ENCODE data around the gene ZNF710. TPM values are rescaled to one million over a fixed set of nuclear protein-coding genes. Genes with fewer than 3 reads are reported as not detected.

The ZNF710 gene
- total and polyA plus RNA-seq, 11 donors: 2.9 to 22.4 (median 5.9) TPM

DNA sequence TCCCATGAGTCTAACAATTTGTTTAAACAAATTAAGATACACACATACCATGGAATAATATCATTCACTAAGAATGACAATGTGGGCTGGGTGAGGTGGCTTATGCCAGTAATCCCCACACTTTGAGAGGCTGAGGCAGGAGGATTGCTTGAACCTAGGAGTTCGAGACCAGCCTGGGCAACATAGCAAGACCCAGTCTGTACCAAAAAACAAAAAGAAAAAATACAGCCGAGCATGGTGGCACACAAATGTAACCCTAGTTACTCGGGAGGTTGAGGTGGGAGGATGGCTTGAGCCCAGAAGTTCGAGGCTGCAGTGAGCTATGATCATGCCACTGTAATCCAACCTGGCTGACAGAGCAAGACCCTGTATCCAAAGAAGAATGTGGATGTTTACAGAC, 4.0 kb upstream of the ZNF710 start:
- 87 to 93% (median 90%) methylated on average over 4 of the region's 4 CpGs for WGBS, 4 donors
- no peak for ATAC-seq

DNA sequence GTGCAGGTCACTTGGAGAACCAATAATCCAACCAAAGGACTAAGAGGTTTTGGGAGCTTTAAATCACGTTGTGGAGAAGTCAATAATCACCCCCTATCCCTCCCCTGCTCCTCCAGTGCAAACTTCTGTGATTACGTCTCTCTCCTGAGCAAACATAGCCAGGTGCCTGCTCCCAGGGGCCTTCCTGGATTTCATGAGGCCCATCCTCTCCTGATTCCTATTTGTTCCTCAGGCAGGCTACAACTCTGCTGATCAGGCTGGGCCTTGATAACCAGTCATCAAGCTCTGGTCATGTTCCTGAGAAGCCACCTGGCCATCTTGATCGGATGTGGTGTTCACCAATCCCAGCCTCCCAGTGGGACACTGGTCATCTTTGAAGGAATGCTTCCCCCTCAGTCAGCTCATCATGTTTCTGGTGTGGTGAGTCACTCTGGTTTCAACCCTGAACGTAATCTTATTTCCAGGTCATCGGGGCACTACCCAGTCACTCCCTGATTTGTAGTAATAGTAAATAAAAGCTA, 2.9 kb upstream of the ZNF710 start:
- H3K36me3 ChIP-seq: no peaks in the 10 kb centered on the region
- peaks cover 0 to 35% (median 16%) of the 10 kb centered on the region in 12 donors for H3K4me1 ChIP-seq
- ATAC-seq (no peak), DNase-seq (no peak)
- no peak overlapping the region for H3K27ac ChIP-seq
- intact Hi-C loops (cut with DNase I): loop anchor here in 1 of 10 donors (5.0 kb wide), 1 partner anchor 69 kb away; no protein-coding TSS in a partner anchor
- WGBS, 4 donors: 64 to 77% (median 70%) methylated on average over 5 of the region's 5 CpGs
- TF ChIP-seq, protein P1, sequence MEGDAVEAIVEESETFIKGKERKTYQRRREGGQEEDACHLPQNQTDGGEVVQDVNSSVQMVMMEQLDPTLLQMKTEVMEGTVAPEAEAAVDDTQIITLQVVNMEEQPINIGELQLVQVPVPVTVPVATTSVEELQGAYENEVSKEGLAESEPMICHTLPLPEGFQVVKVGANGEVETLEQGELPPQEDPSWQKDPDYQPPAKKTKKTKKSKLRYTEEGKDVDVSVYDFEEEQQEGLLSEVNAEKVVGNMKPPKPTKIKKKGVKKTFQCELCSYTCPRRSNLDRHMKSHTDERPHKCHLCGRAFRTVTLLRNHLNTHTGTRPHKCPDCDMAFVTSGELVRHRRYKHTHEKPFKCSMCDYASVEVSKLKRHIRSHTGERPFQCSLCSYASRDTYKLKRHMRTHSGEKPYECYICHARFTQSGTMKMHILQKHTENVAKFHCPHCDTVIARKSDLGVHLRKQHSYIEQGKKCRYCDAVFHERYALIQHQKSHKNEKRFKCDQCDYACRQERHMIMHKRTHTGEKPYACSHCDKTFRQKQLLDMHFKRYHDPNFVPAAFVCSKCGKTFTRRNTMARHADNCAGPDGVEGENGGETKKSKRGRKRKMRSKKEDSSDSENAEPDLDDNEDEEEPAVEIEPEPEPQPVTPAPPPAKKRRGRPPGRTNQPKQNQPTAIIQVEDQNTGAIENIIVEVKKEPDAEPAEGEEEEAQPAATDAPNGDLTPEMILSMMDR (IDR thresholded peaks at IDR 0.05): no peak
- TF ChIP-seq POLR2A (IDR thresholded peaks at IDR 0.05): no peak
- H3K9me3 ChIP-seq: no peaks in the 10 kb centered on the region
- H3K4me3 ChIP-seq: no peak overlapping the region
- H3K27me3 ChIP-seq: no peaks in the 10 kb centered on the region

More for the DNA sequence above, 4.0 kb upstream of the ZNF710 start:
- TF ChIP-seq, protein P1 (IDR thresholded peaks at IDR 0.05): no peak
- no peak for TF ChIP-seq POLR2A (IDR thresholded peaks at IDR 0.05)
- Histone ChIP-seq H3K4me1 (peaks cover 0 to 30% (median 10%) of the 10 kb centered on the region in 12 donors), H3K4me3 (no peak overlapping the region), H3K9me3 (no peaks in the 10 kb centered on the region), H3K27ac (no peak overlapping the region), H3K27me3 (no peaks in the 10 kb centered on the region), H3K36me3 (no peaks in the 10 kb centered on the region)
- no peak for DNase-seq
- intact Hi-C loops (cut with DNase I): loop anchor here in 1 of 10 donors (5.0 kb wide), 1 partner anchor 70 kb away; no protein-coding TSS in a partner anchor

DNA sequence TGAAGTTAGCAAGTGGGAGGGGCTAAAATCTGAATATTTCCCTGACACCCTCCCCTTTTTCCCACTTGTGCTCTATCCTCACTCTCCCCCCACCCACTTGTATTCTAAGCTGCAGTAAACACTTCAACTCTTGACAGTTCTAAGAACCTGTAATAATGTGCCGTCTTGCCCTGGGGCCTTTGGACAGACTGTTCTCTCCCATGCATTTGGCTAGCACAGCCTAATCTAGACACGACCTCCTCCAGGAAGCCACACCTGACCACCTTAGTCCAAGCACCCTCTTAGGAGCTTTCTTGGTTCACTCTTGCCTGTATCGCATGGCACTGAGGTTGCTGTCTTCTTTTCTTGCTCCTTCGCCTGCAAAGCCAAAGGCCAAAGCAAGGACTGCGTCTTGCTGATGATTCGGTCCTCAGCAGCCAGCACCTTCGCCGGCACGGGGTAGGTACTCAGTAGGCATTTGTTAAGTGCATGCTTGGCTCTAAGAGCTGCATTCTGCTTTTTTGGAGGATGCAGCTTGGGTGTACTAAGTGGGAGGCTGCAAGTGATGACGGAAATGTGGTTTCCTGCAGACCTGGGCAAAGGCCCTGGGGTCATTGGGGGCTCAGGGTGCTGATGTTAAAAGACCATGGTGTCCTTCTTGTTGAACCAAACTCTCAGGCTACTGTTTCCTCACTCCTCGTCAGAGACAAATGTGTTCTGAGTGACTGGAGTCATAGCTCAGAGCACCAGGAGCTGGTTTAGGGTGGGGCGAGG, 2.0 kb upstream of the ZNF710 start:
- DNase-seq: no peak
- Histone ChIP-seq H3K9me3 (no peaks in the 10 kb centered on the region), H3K27me3 (no peaks in the 10 kb centered on the region), H3K27ac (peak overlapping the region in 7 of 12 donors; percentile 36 to 95 (median 80)), H3K4me3 (peak overlapping the region in 3 of 12 donors; percentile 74 to 84 (median 77)), H3K4me1 (peaks cover 0 to 44% (median 22%) of the 10 kb centered on the region in 12 donors), H3K36me3 (no peaks in the 10 kb centered on the region)
- 60 to 70% (median 65%) methylated on average over 10 to 12 of the region's 12 CpGs for WGBS, 4 donors
- TF ChIP-seq, protein P1 (IDR thresholded peaks at IDR 0.05): no peak
- no peak for TF ChIP-seq POLR2A (IDR thresholded peaks at IDR 0.05)
- intact Hi-C loops (cut with DNase I): loop anchor here in 1 of 10 donors (5.0 kb wide), 1 partner anchor 68 kb away; no protein-coding TSS in a partner anchor
- ATAC-seq: no peak

DNA sequence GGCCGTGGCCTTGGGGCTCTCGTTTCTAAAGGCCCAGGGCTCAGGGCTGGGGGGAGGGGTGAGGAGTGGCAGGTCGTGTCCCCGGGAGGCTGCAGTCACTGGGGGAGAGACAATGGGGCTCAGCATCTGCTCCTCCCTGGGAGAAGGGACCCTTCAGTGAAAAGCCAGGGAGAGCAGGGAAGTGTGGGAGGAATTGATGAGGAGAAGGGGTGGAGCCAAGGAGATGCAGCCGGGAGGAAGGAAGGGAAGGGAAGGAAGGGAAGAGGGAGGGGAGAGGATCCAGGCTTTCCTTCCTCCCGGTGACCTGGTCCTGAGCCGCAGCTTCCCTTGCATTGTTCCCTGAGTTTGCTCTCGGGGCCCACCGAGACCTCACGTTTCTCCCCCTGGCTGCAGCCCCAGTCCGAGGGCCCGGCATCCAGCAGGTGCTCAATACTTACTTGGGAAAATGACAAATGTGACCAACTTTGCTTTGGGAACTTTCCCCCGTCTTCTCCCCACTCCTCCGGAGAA, 1.4 kb upstream of the ZNF710 start:
- Histone ChIP-seq H3K27me3 (no peaks in the 10 kb centered on the region), H3K4me3 (peak overlapping the region in 11 of 12 donors; percentile 22 to 87 (median 74)), H3K9me3 (no peaks in the 10 kb centered on the region), H3K27ac (peak overlapping the region in 11 of 12 donors; percentile 64 to 95 (median 83)), H3K4me1 (peaks cover 0 to 50% (median 25%) of the 10 kb centered on the region in 12 donors), H3K36me3 (no peaks in the 10 kb centered on the region)
- TF ChIP-seq POLR2A (IDR thresholded peaks at IDR 0.05): no peak
- TF ChIP-seq, protein P1 (IDR thresholded peaks at IDR 0.05): peak in 1 of 12 donors; percentile 6
- DNase-seq: peak in 4 of 5 donors; percentile 33 to 67 (median 36)
- WGBS, 4 donors: 28 to 47% (median 39%) methylated on average over 12 to 14 of the region's 14 CpGs
- ATAC-seq: peak in 3 of 4 donors; percentile 16 to 62 (median 23)
- intact Hi-C loops (cut with DNase I): loop anchor here in 9 of 10 donors (2.0 to 10.0 kb wide), 8 partner anchors 65 to 107 kb away; partner anchors contain the start of genes AP3S2 (in 3 of the 9) and ARPIN (in 2 of the 9)
